Activated B cell treated with CpG ODN at 0.5 μM for 24 hours (primary cell): ENCODE measurements around the gene RIIAD1. TPM values are rescaled to one million over a fixed set of nuclear protein-coding genes. Genes with fewer than 3 reads are reported as not detected.

Experiments used
- ATAC-seq: fragments of 200-7000 bp; cut with Tn5 transposase; one replicate; pipeline ENCODE4 v1.10.0; 2021; ENCODE audit warnings: low read depth, mild to moderate bottlenecking, moderate library complexity
- CTCF ChIA-PET: fragments of 350-600 bp; sonication (Branson Sonifier 250); formaldehyde crosslinking; loops from one replicate; lab custom pipeline; 2021; ENCODE audit warnings: antibody characterized with exemption; lab: Charles Lee
- POLR2A ChIA-PET: fragments of 350-600 bp; sonication (Branson Sonifier 250); formaldehyde crosslinking; loops from one replicate; lab custom pipeline; 2021; ENCODE audit warnings: antibody characterized with exemption; lab: Charles Lee
- DNase-seq: peaks from one replicate; pipeline ENCODE4 v3.0.0; 2022
- H3K27ac Mint-ChIP-seq: one replicate; pipeline ENCODE4 v1.8.0; 2020; ENCODE audit warnings: mixed read lengths
- H3K27me3 Mint-ChIP-seq: one replicate; pipeline ENCODE4 v1.8.0; 2021; ENCODE audit warnings: mixed read lengths
- H3K36me3 Mint-ChIP-seq: one replicate; pipeline ENCODE4 v1.8.0; 2021; ENCODE audit warnings: low read depth, mixed read lengths
- H3K4me1 Mint-ChIP-seq: one replicate; pipeline ENCODE4 v1.8.0; 2021; ENCODE audit warnings: mixed read lengths
- H3K4me3 Mint-ChIP-seq: one replicate; pipeline ENCODE4 v1.8.0; 2020; ENCODE audit warnings: mild to moderate bottlenecking, mixed read lengths
- H3K9me3 Mint-ChIP-seq: one replicate; pipeline ENCODE4 v1.8.0; 2020; ENCODE audit warnings: mixed read lengths
- intact Hi-C: fragments of 100-400 bp; cut with micrococcal nuclease; formaldehyde crosslinking; loops from one replicate; pipeline ENCODE4 v1.15.1; 2024
- total RNA-seq: library from RNA; stranded (reverse); gene quantifications from 2 replicates; pipeline ENCODE4 v1.2.3, GENCODE V29; 2022
- TF ChIP-seq, protein P1 (sequence below): fragments of 200-600 bp; IDR thresholded peaks from one replicate; pipeline ENCODE4 v1.8.0; 2022; ENCODE audit warnings: antibody characterized with exemption, mild to moderate bottlenecking

Gene RIIAD1
- total RNA-seq, 1 donor from 2014 or later: not detected

DNA sequence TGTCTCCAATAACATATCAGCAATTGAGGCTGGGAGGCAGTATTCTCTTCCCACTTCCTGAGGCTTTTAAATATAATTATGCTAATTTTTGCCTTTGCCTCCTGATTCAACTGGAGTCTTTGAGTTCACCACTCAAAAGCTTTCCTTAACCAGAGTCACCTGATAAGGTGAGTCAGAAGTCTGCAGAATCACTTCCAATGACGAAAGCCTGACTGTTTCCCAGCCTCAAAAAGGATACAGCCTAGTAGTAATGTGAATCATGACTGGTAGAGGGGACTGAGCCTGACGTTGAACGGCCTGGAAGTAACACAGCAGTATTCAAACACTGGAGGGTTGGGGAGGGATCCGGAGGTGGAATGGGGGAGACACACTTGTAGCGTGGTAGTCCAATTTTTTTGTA, 52.4 kb downstream of the RIIAD1 start:
- no peaks in the 10 kb centered on the region for H3K9me3 Mint-ChIP-seq
- no peak overlapping the region for H3K27ac Mint-ChIP-seq
- ChIA-PET CTCF (no interaction called here), POLR2A (no interaction called here)
- H3K4me3 Mint-ChIP-seq: no peak overlapping the region
- no peaks in the 10 kb centered on the region for H3K4me1 Mint-ChIP-seq
- H3K36me3 Mint-ChIP-seq: peaks cover 38% of the 10 kb centered on the region
- DNase-seq: no peak
- ATAC-seq: no peak
- TF ChIP-seq, protein P1, sequence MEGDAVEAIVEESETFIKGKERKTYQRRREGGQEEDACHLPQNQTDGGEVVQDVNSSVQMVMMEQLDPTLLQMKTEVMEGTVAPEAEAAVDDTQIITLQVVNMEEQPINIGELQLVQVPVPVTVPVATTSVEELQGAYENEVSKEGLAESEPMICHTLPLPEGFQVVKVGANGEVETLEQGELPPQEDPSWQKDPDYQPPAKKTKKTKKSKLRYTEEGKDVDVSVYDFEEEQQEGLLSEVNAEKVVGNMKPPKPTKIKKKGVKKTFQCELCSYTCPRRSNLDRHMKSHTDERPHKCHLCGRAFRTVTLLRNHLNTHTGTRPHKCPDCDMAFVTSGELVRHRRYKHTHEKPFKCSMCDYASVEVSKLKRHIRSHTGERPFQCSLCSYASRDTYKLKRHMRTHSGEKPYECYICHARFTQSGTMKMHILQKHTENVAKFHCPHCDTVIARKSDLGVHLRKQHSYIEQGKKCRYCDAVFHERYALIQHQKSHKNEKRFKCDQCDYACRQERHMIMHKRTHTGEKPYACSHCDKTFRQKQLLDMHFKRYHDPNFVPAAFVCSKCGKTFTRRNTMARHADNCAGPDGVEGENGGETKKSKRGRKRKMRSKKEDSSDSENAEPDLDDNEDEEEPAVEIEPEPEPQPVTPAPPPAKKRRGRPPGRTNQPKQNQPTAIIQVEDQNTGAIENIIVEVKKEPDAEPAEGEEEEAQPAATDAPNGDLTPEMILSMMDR: no peak
- intact Hi-C loops: no loop called here
- no peaks in the 10 kb centered on the region for H3K27me3 Mint-ChIP-seq

DNA sequence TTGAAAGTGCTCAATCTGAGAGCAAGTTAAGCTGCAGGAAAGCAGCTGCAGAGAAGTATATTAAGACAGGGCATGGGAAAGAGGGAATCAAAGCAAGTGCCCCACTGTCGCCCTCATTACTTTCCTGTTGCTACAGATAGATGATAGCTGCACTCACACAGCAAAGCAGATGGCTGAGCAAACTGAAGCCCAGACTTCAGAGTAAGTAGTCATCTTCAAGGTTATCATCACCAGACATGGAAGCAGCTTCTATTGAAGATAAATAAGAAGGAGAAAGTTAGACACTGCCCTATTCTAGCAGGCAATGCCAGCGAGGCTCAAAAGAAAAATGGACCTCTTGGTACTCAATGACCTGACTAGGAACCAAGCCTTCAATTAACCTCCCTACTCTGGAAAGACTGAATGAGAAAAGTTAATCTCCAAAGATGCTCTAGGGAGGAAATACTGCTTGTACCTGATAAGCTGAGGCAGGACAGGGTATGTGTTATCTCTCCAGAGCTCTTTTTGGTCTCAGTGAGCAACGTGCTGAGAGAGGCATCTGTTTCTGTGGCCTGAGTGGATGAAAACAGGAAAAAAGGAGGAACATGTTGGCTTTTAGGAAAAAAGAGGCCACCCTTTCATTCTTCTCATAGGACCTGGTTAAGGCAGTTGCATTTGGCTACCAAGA, 53.1 kb downstream of the RIIAD1 start:
- TF ChIP-seq, protein P1: no peak
- no peak for ATAC-seq
- H3K27me3 Mint-ChIP-seq: no peaks in the 10 kb centered on the region
- no peaks in the 10 kb centered on the region for H3K9me3 Mint-ChIP-seq
- POLR2A ChIA-PET: no interaction called here
- H3K27ac Mint-ChIP-seq: no peak overlapping the region
- CTCF ChIA-PET: no interaction called here
- no peaks in the 10 kb centered on the region for H3K4me1 Mint-ChIP-seq
- intact Hi-C loops: no loop called here
- no peak for DNase-seq
- no peak overlapping the region for H3K4me3 Mint-ChIP-seq
- peaks cover 45% of the 10 kb centered on the region for H3K36me3 Mint-ChIP-seq

DNA sequence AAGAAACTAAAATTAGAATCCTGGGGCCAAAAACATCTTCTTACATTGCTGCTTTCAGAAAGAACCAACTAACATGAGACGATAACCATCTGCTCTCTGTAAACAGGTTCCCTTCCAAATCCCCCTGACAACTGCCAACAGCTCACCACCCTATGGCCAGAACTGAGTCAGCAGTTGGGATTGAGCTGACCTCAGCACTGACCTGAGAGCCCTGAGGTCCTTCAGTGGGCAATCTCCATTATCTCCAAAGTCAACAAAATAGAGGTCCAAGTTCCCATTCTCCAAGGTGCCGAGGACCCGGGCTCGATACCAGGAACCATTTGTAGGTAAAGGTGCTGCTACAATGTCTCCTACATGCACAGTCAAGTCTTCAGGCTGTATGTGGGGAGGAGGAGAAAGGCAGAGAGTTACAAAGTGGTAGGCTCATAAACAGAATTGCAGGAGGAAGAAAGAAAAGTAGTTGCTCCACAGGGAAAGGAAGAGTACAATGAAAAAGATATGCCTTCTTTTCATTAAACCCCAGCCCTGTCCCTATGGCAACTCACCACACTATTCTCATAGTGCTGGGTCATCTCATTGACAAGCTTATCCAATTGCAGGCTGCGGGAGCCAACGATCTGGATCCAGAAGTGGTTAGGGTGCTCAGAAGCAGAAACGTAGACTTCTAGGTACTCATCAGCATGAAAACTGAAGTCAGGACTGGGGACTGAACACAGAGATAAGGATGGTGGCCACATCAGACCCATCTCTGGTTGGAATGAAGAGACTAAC, 54.8 kb downstream of the RIIAD1 start:
- ATAC-seq (no peak), DNase-seq (no peak)
- Mint-ChIP-seq H3K27ac (no peak overlapping the region), H3K4me3 (no peak overlapping the region), H3K4me1 (no peaks in the 10 kb centered on the region), H3K9me3 (no peaks in the 10 kb centered on the region), H3K27me3 (no peaks in the 10 kb centered on the region), H3K36me3 (peaks cover 53% of the 10 kb centered on the region)
- ChIA-PET CTCF (interaction anchor here (0.9 kb wide), 1 partner anchor 14 kb away, joined by 3 read pairs; the partner anchor contains the start of gene TDRKH), POLR2A (interaction anchor here (1.5 kb wide), 1 partner anchor 13 kb away, joined by 4 read pairs; the partner anchor contains the start of gene MRPL9)
- TF ChIP-seq, protein P1: no peak
- intact Hi-C loops: no loop called here

DNA sequence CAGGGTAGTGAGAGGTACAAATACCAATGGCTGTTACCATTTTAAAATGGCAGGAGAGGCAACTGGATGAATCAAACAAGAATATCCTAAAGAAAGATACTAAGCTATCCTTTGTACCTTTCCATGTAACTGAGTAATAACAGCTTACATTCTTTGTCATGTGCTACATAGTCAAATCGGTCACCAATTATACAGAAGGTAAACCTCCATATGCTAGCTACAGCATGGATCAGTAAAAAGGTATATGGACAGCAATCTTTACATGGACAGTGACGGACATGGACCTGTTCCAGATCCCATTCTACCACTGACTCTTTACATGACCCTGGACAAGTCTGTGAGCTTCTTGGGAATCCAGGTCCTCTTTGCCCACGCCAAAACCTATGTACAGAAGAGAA, 55.3 kb downstream of the RIIAD1 start:
- no peak overlapping the region for H3K27ac Mint-ChIP-seq
- no peaks in the 10 kb centered on the region for H3K27me3 Mint-ChIP-seq
- H3K4me3 Mint-ChIP-seq: no peak overlapping the region
- ATAC-seq: no peak
- TF ChIP-seq, protein P1: no peak
- H3K9me3 Mint-ChIP-seq: no peaks in the 10 kb centered on the region
- intact Hi-C loops: no loop called here
- no peaks in the 10 kb centered on the region for H3K4me1 Mint-ChIP-seq
- peaks cover 57% of the 10 kb centered on the region for H3K36me3 Mint-ChIP-seq
- POLR2A ChIA-PET: interaction anchor here (1.5 kb wide), 1 partner anchor 13 kb away, joined by 4 read pairs; the partner anchor contains the start of gene MRPL9
- DNase-seq: no peak
- CTCF ChIA-PET: interaction anchor here (0.9 kb wide), 1 partner anchor 13 kb away, joined by 3 read pairs; the partner anchor contains the start of gene TDRKH

DNA sequence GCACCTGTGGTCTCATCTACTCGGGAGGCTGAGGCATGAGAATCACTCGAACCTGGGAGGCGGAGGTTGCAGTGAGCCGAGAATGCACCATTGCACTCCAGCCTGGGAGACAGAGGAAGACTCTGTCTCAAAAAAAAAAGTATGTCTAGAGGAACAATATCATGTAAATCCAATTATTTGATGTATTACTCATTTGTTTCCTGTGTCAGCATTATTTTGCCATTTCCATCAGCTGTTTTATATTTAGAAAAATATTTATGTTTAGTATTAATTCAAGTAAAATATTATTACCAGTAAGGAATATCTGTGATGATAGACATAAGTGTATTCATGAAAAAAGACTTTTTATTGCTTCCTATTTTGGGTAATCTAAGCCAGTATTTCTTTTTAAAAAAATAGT, 56.0 kb downstream of the RIIAD1 start:
- ATAC-seq: no peak
- intact Hi-C loops: no loop called here
- H3K27me3 Mint-ChIP-seq: no peaks in the 10 kb centered on the region
- peaks cover 61% of the 10 kb centered on the region for H3K36me3 Mint-ChIP-seq
- no peak for DNase-seq
- H3K9me3 Mint-ChIP-seq: no peaks in the 10 kb centered on the region
- H3K4me3 Mint-ChIP-seq: no peak overlapping the region
- CTCF ChIA-PET: interaction anchor here (0.9 kb wide), 1 partner anchor 12 kb away, joined by 3 read pairs; the partner anchor contains the start of gene TDRKH
- TF ChIP-seq, protein P1: no peak
- POLR2A ChIA-PET: interaction anchor here (1.5 kb wide), 1 partner anchor 14 kb away, joined by 4 read pairs; the partner anchor contains the start of gene MRPL9
- H3K27ac Mint-ChIP-seq: no peak overlapping the region
- no peaks in the 10 kb centered on the region for H3K4me1 Mint-ChIP-seq
